Activated CD4-positive, alpha-beta memory T cell treated with anti-CD3 and anti-CD28 coated beads for 36 hours (primary cell): ENCODE measurements around the gene HPDL. TPM values are rescaled to one million over a fixed set of nuclear protein-coding genes. Genes with fewer than 3 reads are reported as not detected.
"Not testable (repeated sequence)": the region's sequence is repeated elsewhere in the genome, so short reads cannot be mapped to it uniquely, and the experiment has no call there.

Experiments used
- CTCF ChIA-PET: fragments of 350-600 bp; sonication (Branson Sonifier 250); formaldehyde crosslinking; loops from one replicate; lab custom pipeline; 2021; ENCODE audit warnings: antibody characterized with exemption, inconsistent platforms; lab: Charles Lee
- POLR2A ChIA-PET: fragments of 350-600 bp; sonication (Branson Sonifier 250); formaldehyde crosslinking; loops from one replicate; lab custom pipeline; 2021; ENCODE audit warnings: antibody characterized with exemption; lab: Charles Lee
- DNase-seq: peaks from one replicate; pipeline ENCODE4 v3.0.0-alpha.2; 2020
- H3K27ac Mint-ChIP-seq: one replicate; pipeline ENCODE4 v1.8.0; 2021; ENCODE audit warnings: mixed read lengths
- H3K27me3 Mint-ChIP-seq: one replicate; pipeline ENCODE4 v1.8.0; 2021; ENCODE audit warnings: mixed read lengths
- H3K36me3 Mint-ChIP-seq: one replicate; pipeline ENCODE4 v1.8.0; 2021; ENCODE audit warnings: mixed read lengths
- H3K4me1 Mint-ChIP-seq: one replicate; pipeline ENCODE4 v1.8.0; 2021; ENCODE audit warnings: low read depth, mixed read lengths
- H3K4me3 Mint-ChIP-seq: one replicate; pipeline ENCODE4 v1.8.0; 2021; ENCODE audit warnings: mild to moderate bottlenecking, mixed read lengths
- H3K9me3 Mint-ChIP-seq: one replicate; pipeline ENCODE4 v1.8.0; 2021; ENCODE audit warnings: mixed read lengths
- intact Hi-C: fragments of 100-400 bp; cut with micrococcal nuclease; formaldehyde crosslinking; loops from one replicate; pipeline ENCODE4 v1.15.1; 2023
- total RNA-seq, 2 experiments: library from RNA; stranded (reverse); gene quantifications; one replicate each; pipeline ENCODE4 v1.2.3, GENCODE V29; 2021

HPDL gene
- total RNA-seq: 10 to 100 TPM; 12.7 to 14.3 TPM

- CTCF ChIA-PET: interaction anchor here (0.6 to 3.7 kb wide), 9 partner anchors 13 to 314 kb away, joined by 3 to 16 read pairs (median 3); partner anchors contain the start of genes MUTYH, TOE1 and UROD
- H3K36me3 Mint-ChIP-seq: peaks cover 16% of the 10 kb centered on the region
- H3K4me1 Mint-ChIP-seq: peaks cover 16% of the 10 kb centered on the region
- DNase-seq: peak; percentile 77
- H3K27ac Mint-ChIP-seq: peak within 1 kb of the TSS; percentile 45
- no peaks in the 10 kb centered on the region for H3K9me3 Mint-ChIP-seq
- H3K4me3 Mint-ChIP-seq: peak within 1 kb of the TSS; percentile 76
- intact Hi-C loops: loop anchor here (2.0 kb wide), 1 partner anchor 22 kb away; no protein-coding TSS in a partner anchor
- no peaks in the 10 kb centered on the region for H3K27me3 Mint-ChIP-seq
- POLR2A ChIA-PET: interaction anchor here (1.0 to 4.7 kb wide), 8 partner anchors 12 to 596 kb away, joined by 3 to 70 read pairs (median 4); partner anchors contain the start of genes HECTD3, MUTYH, PRDX1 and TOE1
Measured at GRCh38 chr1:45326627-45327623, at the start of gene HPDL. TSS of gene HPDL (plus strand) at chr1:45326895. CDS start at chr1:45327149, 254 bp downstream.

- POLR2A ChIA-PET: no interaction called here
- CTCF ChIA-PET: interaction anchor here (1.0 kb wide), 1 partner anchor 18 kb away, joined by 3 read pairs; no protein-coding TSS in a partner anchor
- H3K27me3 Mint-ChIP-seq: peaks cover 2% of the 10 kb centered on the region
- DNase-seq: no peak
- H3K27ac Mint-ChIP-seq: no peak overlapping the region
- H3K36me3 Mint-ChIP-seq: no peaks in the 10 kb centered on the region
- H3K9me3 Mint-ChIP-seq: no peaks in the 10 kb centered on the region
- no peak overlapping the region for H3K4me3 Mint-ChIP-seq
- intact Hi-C loops: no loop called here
- H3K4me1 Mint-ChIP-seq: no peaks in the 10 kb centered on the region
Measured at GRCh38 chr1:45282351-45282750, 44.3 kb upstream of the HPDL start.

GRCh38 chr1:45284858-45285257 lies 41.8 kb upstream of the HPDL start:
- H3K27me3 Mint-ChIP-seq, CTCF ChIA-PET, intact Hi-C loops, H3K9me3 Mint-ChIP-seq, H3K4me3 Mint-ChIP-seq, H3K4me1 Mint-ChIP-seq, DNase-seq, POLR2A ChIA-PET, H3K27ac Mint-ChIP-seq, H3K36me3 Mint-ChIP-seq: not testable (repeated sequence)

- POLR2A ChIA-PET, H3K9me3 Mint-ChIP-seq, H3K4me1 Mint-ChIP-seq, H3K4me3 Mint-ChIP-seq, CTCF ChIA-PET, DNase-seq, intact Hi-C loops, H3K27ac Mint-ChIP-seq, H3K36me3 Mint-ChIP-seq, H3K27me3 Mint-ChIP-seq: not testable (repeated sequence)
Measured at GRCh38 chr1:45286521-45286920, 40.2 kb upstream of the HPDL start.

GRCh38 chr1:45291002-45291401 lies 35.7 kb upstream of the HPDL start:
- POLR2A ChIA-PET, H3K4me3 Mint-ChIP-seq, H3K36me3 Mint-ChIP-seq, intact Hi-C loops, H3K9me3 Mint-ChIP-seq, H3K4me1 Mint-ChIP-seq, DNase-seq, H3K27ac Mint-ChIP-seq, H3K27me3 Mint-ChIP-seq: not testable (repeated sequence)
- CTCF ChIA-PET: interaction anchor here (0.7 to 2.2 kb wide), 3 partner anchors 9 to 307 kb away, joined by 3 to 7 read pairs (median 4); no protein-coding TSS in a partner anchor

- H3K27ac Mint-ChIP-seq: no peak overlapping the region
- intact Hi-C loops: no loop called here
- POLR2A ChIA-PET: no interaction called here
- H3K9me3 Mint-ChIP-seq: no peaks in the 10 kb centered on the region
- no peaks in the 10 kb centered on the region for H3K4me1 Mint-ChIP-seq
- DNase-seq: no peak
- H3K4me3 Mint-ChIP-seq: no peak overlapping the region
- CTCF ChIA-PET: interaction anchor here (0.5 to 2.2 kb wide), 5 partner anchors 9 to 277 kb away, joined by 3 to 7 read pairs (median 3); no protein-coding TSS in a partner anchor
- no peaks in the 10 kb centered on the region for H3K36me3 Mint-ChIP-seq
- no peaks in the 10 kb centered on the region for H3K27me3 Mint-ChIP-seq
Measured at GRCh38 chr1:45291716-45292115, 35.0 kb upstream of the HPDL start.

- H3K36me3 Mint-ChIP-seq: no peaks in the 10 kb centered on the region
- intact Hi-C loops: no loop called here
- no peaks in the 10 kb centered on the region for H3K27me3 Mint-ChIP-seq
- POLR2A ChIA-PET: no interaction called here
- peaks cover 2% of the 10 kb centered on the region for H3K4me1 Mint-ChIP-seq
- no peaks in the 10 kb centered on the region for H3K9me3 Mint-ChIP-seq
- no peak overlapping the region for H3K27ac Mint-ChIP-seq
- DNase-seq: no peak
- no peak overlapping the region for H3K4me3 Mint-ChIP-seq
- CTCF ChIA-PET: interaction anchor here (7.7 to 13.7 kb wide), 2 partner anchors 279 to 285 kb away, joined by 195 to 259 read pairs; partner anchors contain the start of genes HECTD3 and UROD
Measured at GRCh38 chr1:45297666-45298356, 28.9 kb upstream of the HPDL start.

- no peak for DNase-seq
- Mint-ChIP-seq H3K36me3 (no peaks in the 10 kb centered on the region), H3K9me3 (no peaks in the 10 kb centered on the region), H3K27ac (no peak overlapping the region), H3K4me1 (peaks cover 2% of the 10 kb centered on the region), H3K27me3 (no peaks in the 10 kb centered on the region), H3K4me3 (no peak overlapping the region)
- POLR2A ChIA-PET: no interaction called here
- intact Hi-C loops: no loop called here
- CTCF ChIA-PET: interaction anchor here (0.7 to 13.7 kb wide), 11 partner anchors 10 to 506 kb away, joined by 3 to 259 read pairs (median 4); partner anchors contain the start of genes HECTD3, MUTYH, TOE1 and UROD
Measured at GRCh38 chr1:45299296-45299695, 27.4 kb upstream of the HPDL start.

- H3K4me1 Mint-ChIP-seq: peaks cover 10% of the 10 kb centered on the region
- no peaks in the 10 kb centered on the region for H3K9me3 Mint-ChIP-seq
- DNase-seq: peak; percentile 39
- ChIA-PET POLR2A (interaction anchor here (0.9 to 1.0 kb wide), 2 partner anchors 286 to 288 kb away, joined by 3 to 4 read pairs; no protein-coding TSS in a partner anchor), CTCF (interaction anchor here (0.6 to 13.7 kb wide), 20 partner anchors 9 to 507 kb away, joined by 3 to 259 read pairs (median 3); partner anchors contain the start of genes HECTD3, MUTYH, TOE1 and UROD)
- H3K27ac Mint-ChIP-seq: no peak overlapping the region
- no peak overlapping the region for H3K4me3 Mint-ChIP-seq
- no peaks in the 10 kb centered on the region for H3K36me3 Mint-ChIP-seq
- intact Hi-C loops: loop anchor here (1.0 to 10.0 kb wide), 5 partner anchors 282 to 625 kb away; partner anchors contain the start of genes ARMH1, BTBD19, DYNLT4 and PLK3
- H3K27me3 Mint-ChIP-seq: no peaks in the 10 kb centered on the region
Measured at GRCh38 chr1:45299981-45300668, 26.6 kb upstream of the HPDL start.

- CTCF ChIA-PET: interaction anchor here (0.6 to 13.7 kb wide), 11 partner anchors 9 to 481 kb away, joined by 3 to 259 read pairs (median 4); partner anchors contain the start of genes HECTD3 and UROD
- Mint-ChIP-seq H3K4me1 (peaks cover 15% of the 10 kb centered on the region), H3K36me3 (no peaks in the 10 kb centered on the region), H3K4me3 (no peak overlapping the region), H3K27ac (no peak overlapping the region), H3K27me3 (no peaks in the 10 kb centered on the region), H3K9me3 (no peaks in the 10 kb centered on the region)
- intact Hi-C loops: loop anchor here (1.0 to 10.0 kb wide), 5 partner anchors 282 to 626 kb away; partner anchors contain the start of genes ARMH1, BTBD19, DYNLT4 and PLK3
- DNase-seq: no peak
- POLR2A ChIA-PET: interaction anchor here (1.0 kb wide), 1 partner anchor 288 kb away, joined by 4 read pairs; no protein-coding TSS in a partner anchor
Measured at GRCh38 chr1:45300669-45300997, 26.1 kb upstream of the HPDL start.
